NCI-H1436 (cell line): ENCODE measurements around the gene MDM2.
"Not testable (repeated sequence)": the region's sequence is repeated elsewhere in the genome, so short reads cannot be mapped to it uniquely, and the experiment has no call there.

Source experiments
- DNase-seq: peaks from one replicate; lab custom pipeline; 2025; lab: John Stamatoyannopoulos, UW

MDM2 gene

GRCh38 chr12:68827895-68828671, 20.1 kb downstream of the MDM2 start:
- no peak for DNase-seq

GRCh38 chr12:68828672-68829068, 20.7 kb downstream of the MDM2 start:
- no peak for DNase-seq

GRCh38 chr12:68831272-68831671, 23.3 kb downstream of the MDM2 start:
- DNase-seq: no peak

- no peak for DNase-seq
Observed at GRCh38 chr12:68831751-68832503, 23.9 kb downstream of the MDM2 start.

- no peak for DNase-seq
Observed at GRCh38 chr12:68832504-68832867, 24.5 kb downstream of the MDM2 start.

GRCh38 chr12:68833508-68833907, 25.5 kb downstream of the MDM2 start:
- DNase-seq: no peak

- no peak for DNase-seq
Observed at GRCh38 chr12:68835333-68835908, 27.4 kb downstream of the MDM2 start.

- no peak for DNase-seq
Observed at GRCh38 chr12:68837215-68837614, 29.2 kb downstream of the MDM2 start.

- no peak for DNase-seq
Observed at GRCh38 chr12:68838046-68838886, 30.3 kb downstream of the MDM2 start.

- DNase-seq: no peak
Observed at GRCh38 chr12:68839183-68840147, 31.5 kb downstream of the MDM2 start.

- not testable (repeated sequence) for DNase-seq
Observed at GRCh38 chr12:68841175-68841574, 33.2 kb downstream of the MDM2 start.

- DNase-seq: no peak
Observed at GRCh38 chr12:68841717-68842116, 33.7 kb downstream of the MDM2 start.

GRCh38 chr12:68842123-68842522, 34.1 kb downstream of the MDM2 start:
- DNase-seq: no peak

- DNase-seq: no peak
Observed at GRCh38 chr12:68842784-68843567, 35.0 kb downstream of the MDM2 start.

- DNase-seq: no peak
Observed at GRCh38 chr12:68844318-68844745, 36.4 kb downstream of the MDM2 start.

- DNase-seq: no peak
Observed at GRCh38 chr12:68844788-68845695, 37.1 kb downstream of the MDM2 start.

- DNase-seq: no peak
Observed at GRCh38 chr12:68846811-68847210, 38.8 kb downstream of the MDM2 start.

- no peak for DNase-seq
Observed at GRCh38 chr12:68850390-68850789, 42.4 kb downstream of the MDM2 start.
